ENCODE results near the gene SH2B2. TPM values are rescaled to one million over a fixed set of nuclear protein-coding genes. Genes with fewer than 3 reads are reported as not detected.

The SH2B2 gene
- total and polyA plus RNA-seq, 2 donors (not counting 3 experiments of a cell fraction or from before 2014, with no cell fraction given), result 0.69 to 0.73 TPM

DNA sequence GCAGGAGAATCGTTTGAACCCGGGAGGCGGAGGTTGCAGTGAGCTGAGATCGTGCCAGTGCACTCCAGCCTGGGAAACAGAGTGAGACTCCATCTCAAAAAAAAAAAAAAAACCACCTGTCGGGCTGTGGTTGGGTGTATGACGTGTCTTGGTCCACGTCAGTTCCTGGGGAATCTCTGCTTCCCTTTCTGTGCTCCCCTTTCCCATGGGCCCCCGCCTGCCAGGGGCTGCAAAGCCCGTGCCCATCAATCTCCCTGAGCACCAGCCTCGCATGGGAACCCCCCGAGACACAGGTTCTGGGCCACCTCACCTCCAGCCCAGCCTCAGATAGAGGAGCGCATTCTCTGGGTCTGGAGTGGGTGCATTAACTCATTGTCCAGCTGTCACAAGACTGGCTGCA is 2.3 kb upstream of the SH2B2 start:
- CTCF ChIA-PET, result interaction anchor here (0.7 to 1.2 kb wide), 2 partner anchors 37 to 109 kb away, joined by 3 read pairs; no protein-coding TSS in a partner anchor
- Histone ChIP-seq H3K9me1 (replicated peaks; ENCODE audit: control insufficient read depth, extremely low read depth, insufficient read depth, low read length) (no peaks in the 10 kb centered on the region), H2AFZ (ENCODE audit: low read depth, low read length) (no peak overlapping the region), H3K27ac (ENCODE audit: insufficient read depth, low read depth, low read length) (no peak overlapping the region), H3K9me3 (replicated peaks; ENCODE audit: control insufficient read depth, insufficient read depth, low read length) (no peaks in the 10 kb centered on the region), H4K20me1 (replicated peaks; ENCODE audit: control insufficient read depth, extremely low read depth, insufficient read depth, low read length) (no peaks in the 10 kb centered on the region), H3K4me3 (replicated peaks in 1 of 3; ENCODE audit: insufficient read depth in 1 of 3, low read depth in 1 of 3, low read length in 3 of 3) (no peak overlapping the region), H3K27me3 (ENCODE audit: control insufficient read depth in 2 of 2, insufficient read depth in 2 of 2, low read length in 2 of 2) (peaks cover 0 to 5% of the 10 kb centered on the region in 2 experiments), H3K4me1 (ENCODE audit: control insufficient read depth, extremely low read depth, insufficient read depth, low read length) (peaks cover 10% of the 10 kb centered on the region), H3K79me2 (ENCODE audit: control insufficient read depth, insufficient read depth, low read length) (no peaks in the 10 kb centered on the region), H3K9ac (replicated peaks; ENCODE audit: extremely low read depth, insufficient read depth, low read length) (no peak overlapping the region), H3K36me3 (ENCODE audit: control insufficient read depth in 2 of 2, extremely low read depth in 1 of 2, insufficient read depth in 2 of 2, low read length in 2 of 2) (no peaks in the 10 kb centered on the region), H3K4me2 (ENCODE audit: insufficient read depth, low read length) (no peak overlapping the region)
- FAIRE-seq, result no peak
- no TSS peak for BruUV-seq (replicated peaks)
- TF ChIP-seq, protein P1, sequence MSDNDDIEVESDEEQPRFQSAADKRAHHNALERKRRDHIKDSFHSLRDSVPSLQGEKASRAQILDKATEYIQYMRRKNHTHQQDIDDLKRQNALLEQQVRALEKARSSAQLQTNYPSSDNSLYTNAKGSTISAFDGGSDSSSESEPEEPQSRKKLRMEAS (IDR thresholded peaks at IDR 0.05; ENCODE audit: insufficient read depth, insufficient read length), result no peak
- no peak for TF ChIP-seq MYC (IDR thresholded peaks at IDR 0.05; ENCODE audit: low read depth, low read length)
- no peak for TF ChIP-seq FOS (IDR thresholded peaks at IDR 0.05; ENCODE audit: borderline replicate concordance, insufficient read depth, low read length)
- no peak for TF ChIP-seq EZH2 (IDR thresholded peaks at IDR 0.05; ENCODE audit: borderline replicate concordance, low read depth, low read length, severe bottlenecking)
- TF ChIP-seq JUN (IDR thresholded peaks at IDR 0.05; ENCODE audit: borderline replicate concordance, insufficient read depth, insufficient read length, low read depth), result no peak
- no peak for TF ChIP-seq GATA2 (IDR thresholded peaks at IDR 0.05; ENCODE audit: insufficient read depth, insufficient read length, low read depth, low read length)
- TF ChIP-seq, protein P2, sequence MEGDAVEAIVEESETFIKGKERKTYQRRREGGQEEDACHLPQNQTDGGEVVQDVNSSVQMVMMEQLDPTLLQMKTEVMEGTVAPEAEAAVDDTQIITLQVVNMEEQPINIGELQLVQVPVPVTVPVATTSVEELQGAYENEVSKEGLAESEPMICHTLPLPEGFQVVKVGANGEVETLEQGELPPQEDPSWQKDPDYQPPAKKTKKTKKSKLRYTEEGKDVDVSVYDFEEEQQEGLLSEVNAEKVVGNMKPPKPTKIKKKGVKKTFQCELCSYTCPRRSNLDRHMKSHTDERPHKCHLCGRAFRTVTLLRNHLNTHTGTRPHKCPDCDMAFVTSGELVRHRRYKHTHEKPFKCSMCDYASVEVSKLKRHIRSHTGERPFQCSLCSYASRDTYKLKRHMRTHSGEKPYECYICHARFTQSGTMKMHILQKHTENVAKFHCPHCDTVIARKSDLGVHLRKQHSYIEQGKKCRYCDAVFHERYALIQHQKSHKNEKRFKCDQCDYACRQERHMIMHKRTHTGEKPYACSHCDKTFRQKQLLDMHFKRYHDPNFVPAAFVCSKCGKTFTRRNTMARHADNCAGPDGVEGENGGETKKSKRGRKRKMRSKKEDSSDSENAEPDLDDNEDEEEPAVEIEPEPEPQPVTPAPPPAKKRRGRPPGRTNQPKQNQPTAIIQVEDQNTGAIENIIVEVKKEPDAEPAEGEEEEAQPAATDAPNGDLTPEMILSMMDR (IDR thresholded peaks at IDR 0.05; ENCODE audit: extremely low read depth in 1 of 2, insufficient read depth in 1 of 2, low read depth in 1 of 2, low read length in 2 of 2), result no peak
- TF ChIP-seq POLR2A (IDR thresholded peaks at IDR 0.05; ENCODE audit: low read depth, low read length), result no peak
- no peak for TF ChIP-seq POLR2AphosphoS5 (IDR thresholded peaks at IDR 0.05; ENCODE audit: insufficient read depth, low read depth, low read length)
- intact Hi-C loops (cut with micrococcal nuclease), result no loop called here
- POLR2A ChIA-PET, result interaction anchor here (0.7 kb wide), 1 partner anchor 111 kb away, joined by 4 read pairs; no protein-coding TSS in a partner anchor
- DNase-seq (ENCODE audit: low read depth, low spot score), result no peak
- dilution Hi-C loops (cut with MboI; ENCODE audit: extremely low pct_ligation_motif_present, low sequenced_read_pairs), result no loop called here

Measured in endothelial cell of umbilical vein (primary cell).